GM12874 (cell line): ENCODE measurements around the gene ZNF90.

Experiments
- TF ChIP-seq, protein P1 (sequence below): IDR thresholded peaks from 2 replicates; pipeline ENCODE4 v1.5.1; 2011; ENCODE audit warnings: low read depth, mild to moderate bottlenecking, control low read depth, low read length, moderate library complexity; ENCODE audit not compliant: insufficient read depth

The ZNF90 gene

DNA sequence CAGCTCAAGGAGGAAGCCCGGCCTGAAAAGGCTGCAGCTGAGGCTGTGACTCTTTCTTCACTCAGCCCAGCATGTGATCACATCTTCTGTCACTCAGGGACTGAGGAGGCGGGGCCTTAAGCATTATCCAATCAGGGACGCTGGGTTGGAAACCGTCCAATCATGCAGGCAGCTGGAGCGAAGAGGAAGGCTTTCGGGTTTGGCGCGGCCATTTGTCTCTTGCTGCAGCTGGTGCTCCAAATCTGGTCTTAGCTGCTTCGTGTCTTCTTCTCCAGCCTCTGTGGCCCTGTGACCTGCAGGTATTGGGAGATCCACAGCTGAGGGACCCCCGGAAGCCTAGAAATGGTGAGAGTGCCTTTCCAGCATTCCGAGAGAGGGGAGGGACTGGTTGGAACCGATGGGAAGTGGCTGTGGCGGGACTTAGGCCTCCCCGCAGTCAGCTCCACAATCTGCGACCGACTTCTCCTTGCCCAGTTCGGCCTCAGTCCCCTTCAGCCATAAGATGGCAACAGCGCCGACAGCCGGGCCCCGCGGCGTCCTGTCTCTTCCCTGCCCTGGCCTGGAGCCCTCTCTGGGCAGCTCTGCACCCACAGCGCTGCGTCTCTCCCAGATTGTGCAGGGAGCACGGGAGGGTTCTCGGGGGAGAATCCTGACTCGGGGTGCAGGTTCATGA lies at the start of gene ZNF90:
ZNF90 (plus strand) TSS at position 210 of the 673 bp plus-strand sequence; CDS start at position 343, 133 bp downstream.
- TF ChIP-seq, protein P1, sequence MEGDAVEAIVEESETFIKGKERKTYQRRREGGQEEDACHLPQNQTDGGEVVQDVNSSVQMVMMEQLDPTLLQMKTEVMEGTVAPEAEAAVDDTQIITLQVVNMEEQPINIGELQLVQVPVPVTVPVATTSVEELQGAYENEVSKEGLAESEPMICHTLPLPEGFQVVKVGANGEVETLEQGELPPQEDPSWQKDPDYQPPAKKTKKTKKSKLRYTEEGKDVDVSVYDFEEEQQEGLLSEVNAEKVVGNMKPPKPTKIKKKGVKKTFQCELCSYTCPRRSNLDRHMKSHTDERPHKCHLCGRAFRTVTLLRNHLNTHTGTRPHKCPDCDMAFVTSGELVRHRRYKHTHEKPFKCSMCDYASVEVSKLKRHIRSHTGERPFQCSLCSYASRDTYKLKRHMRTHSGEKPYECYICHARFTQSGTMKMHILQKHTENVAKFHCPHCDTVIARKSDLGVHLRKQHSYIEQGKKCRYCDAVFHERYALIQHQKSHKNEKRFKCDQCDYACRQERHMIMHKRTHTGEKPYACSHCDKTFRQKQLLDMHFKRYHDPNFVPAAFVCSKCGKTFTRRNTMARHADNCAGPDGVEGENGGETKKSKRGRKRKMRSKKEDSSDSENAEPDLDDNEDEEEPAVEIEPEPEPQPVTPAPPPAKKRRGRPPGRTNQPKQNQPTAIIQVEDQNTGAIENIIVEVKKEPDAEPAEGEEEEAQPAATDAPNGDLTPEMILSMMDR = no peak

DNA sequence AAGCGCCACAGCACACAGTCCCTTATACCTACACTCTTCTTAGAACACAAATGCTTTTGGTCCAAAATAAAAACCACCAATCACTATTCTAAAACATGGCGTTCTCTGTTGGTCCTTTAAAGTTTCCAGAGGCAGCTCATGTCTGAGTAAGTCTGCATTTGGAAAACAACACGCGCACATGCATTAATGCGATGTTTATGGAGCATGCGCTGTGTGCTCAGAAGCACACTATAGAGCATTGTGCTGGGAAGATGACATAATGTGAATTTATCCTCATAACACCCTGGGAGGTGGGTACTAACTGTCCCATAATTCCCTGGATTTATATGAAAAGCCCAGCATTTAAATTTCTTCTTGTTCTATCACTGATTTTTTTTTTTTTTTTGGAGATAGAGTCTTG lies 49.2 kb upstream of the ZNF90 start:
- TF ChIP-seq, protein P1 = no peak

DNA sequence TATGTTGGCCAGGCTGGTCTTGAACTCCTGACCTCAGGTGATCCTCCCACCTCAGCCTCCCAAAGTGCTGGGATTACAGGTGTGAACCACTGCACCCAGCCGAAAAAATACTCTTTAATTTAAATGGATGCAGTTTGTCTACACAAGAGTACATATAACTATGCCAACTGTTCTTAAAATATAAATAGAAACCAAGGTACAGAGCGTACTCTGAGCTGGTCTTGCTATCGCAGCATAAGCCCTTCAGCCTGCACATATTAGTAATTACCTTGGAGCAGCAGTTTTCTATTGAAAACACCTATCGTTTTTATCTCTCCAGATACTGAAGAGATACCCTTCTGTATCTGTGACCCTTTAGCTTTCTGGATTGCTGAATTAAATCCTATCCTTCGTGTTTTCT lies 41.9 kb upstream of the ZNF90 start:
- TF ChIP-seq, protein P1 = no peak

DNA sequence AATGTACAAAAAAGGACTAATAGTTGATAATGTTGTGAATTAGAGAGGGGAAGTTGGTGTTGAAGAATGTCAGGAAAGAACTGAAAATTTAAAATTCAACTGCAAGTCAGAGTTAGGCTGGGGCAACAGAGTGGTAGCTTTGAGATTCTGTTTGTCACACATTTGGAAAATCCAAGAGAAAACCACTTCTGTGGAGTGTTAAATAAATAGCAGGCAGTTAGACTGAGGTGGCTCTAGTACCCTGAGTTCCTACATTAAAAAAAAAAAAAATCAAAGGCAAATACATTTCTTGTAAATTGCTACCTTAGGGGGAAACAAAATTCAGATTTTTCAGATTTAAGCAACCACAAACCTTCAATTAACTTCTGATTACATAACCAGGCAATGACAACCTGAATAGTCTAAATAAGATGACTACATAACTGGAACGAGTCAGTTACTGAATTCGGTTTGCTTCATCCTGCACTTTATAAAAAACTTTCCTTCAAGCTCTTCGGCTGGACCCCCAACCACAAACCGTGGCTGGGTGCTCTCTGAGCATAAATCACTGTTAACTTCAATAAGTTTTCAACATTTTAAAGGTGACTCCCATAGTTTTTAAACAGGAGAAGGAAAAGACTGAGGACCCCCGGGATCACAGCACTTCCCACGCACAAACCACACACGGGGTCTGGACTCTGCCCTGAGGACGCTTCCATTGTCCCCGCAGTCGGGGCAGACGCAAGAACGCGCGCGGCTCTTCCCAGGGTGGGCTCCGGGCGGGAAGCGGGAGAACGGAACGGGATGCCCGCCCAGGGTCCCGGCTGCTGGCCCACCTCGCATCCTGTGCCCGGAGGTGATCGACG lies 39.2 kb upstream of the ZNF90 start:
- TF ChIP-seq, protein P1 = no peak

DNA sequence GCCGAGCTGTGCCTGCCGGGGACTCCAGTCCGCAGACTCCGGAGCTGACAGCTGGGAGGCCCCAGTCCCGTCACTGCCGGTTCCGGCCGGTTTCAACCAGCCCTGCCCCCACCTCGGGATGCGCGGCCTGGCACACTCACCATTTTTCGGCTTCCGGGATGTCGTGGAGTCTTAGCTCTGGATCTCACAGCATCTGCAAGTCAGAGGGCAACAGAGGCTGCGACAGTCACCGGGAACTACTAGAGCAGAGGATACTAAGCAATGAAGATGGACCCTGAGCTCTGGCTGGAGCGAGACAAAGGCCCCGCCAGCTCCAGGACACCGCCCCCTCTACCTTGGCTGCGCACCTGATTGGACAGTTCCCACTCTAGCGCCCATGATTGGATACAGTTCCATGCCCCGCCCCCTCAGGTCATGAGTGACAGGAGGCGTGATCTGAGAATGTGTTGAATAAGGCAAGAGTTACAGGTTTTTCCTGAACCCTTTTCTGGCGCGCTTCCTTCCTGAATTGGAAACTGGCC lies 38.5 kb upstream of the ZNF90 start, which contains the start of gene ZNF682:
ZNF682 (minus strand) TSS at position 303 of the 521 bp plus-strand sequence; CDS start at position 143, 160 bp downstream.
- TF ChIP-seq, protein P1 = no peak

DNA sequence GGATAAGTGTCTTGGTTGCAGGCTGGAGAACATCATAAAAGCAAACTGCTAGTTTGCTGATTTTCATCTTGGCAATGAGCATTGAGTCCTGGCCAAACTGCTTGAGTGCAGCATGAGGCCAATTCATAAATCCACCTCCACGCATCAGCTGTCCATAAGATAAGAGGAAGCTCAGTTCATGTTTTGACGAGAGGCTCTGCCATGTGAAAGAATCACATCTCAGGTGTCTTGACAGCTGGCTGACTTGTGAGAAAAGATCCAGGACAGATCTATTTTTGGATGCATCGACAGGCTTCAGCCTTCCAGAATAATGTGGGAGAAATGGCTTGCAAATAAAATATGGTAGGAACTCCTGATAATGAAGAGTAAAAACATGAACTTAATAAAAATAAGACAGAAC lies 33.1 kb upstream of the ZNF90 start:
- TF ChIP-seq, protein P1 = no peak
